GM20431 (cell line): ENCODE results near the gene CPSF7.

Experiments used
- in situ Hi-C: fragments of 300-500 bp; cut with MseI, MboI; formaldehyde crosslinking; loops from one replicate; pipeline ENCODE4 v1.15.0; 2020; ENCODE audit warnings: low sequenced_read_pairs; ENCODE audit not compliant: unreplicated experiment

CPSF7 gene

DNA sequence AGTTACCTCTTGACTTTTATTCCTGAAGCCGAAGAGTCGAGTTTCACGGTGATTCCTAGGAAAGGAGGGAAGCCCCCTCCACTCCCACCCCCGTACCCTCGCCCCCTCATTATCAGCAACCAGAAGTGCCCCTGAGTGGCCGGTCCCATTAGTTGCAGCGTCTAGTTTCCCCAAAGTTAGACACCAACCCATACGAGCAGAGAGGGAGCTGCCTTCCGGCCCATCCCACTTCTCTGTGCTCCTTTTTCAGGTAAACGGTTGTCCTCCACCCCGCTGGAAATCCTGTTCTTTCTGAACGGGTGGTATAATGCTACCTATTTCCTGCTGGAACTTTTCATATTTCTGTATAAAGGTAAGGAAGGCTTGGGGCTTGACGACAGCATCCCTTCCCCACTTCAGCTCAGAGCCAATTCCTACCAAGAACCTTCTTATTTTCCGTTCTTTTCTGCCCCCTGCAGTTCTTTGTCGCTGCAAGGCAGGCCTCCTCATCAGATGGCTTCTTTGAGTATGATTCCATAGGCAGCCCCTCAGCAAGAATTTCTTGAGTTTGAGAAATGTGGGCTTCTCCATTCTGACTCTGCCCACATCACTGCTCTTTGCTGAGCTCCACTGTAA is 36.7 kb downstream of the CPSF7 start:
- in situ Hi-C loops = no loop called here

DNA sequence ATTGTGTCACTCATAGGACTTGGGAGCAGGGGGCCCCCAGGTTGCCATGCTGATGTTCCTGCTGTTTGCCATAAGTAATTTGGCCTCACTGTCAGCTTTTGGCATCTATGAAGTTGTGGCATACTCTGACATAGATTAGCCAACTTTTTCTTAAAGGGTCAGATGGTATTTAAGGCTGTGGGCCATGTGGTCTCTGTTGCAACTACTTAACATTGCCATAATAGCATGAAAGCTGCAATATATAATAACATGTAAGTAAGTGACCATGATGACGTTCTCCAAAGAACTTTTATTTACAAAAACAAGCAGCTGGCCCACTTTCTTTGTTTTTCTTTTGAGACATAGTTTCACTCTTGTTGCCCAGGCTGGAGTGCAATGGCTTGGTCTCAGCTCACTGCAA is 39.6 kb downstream of the CPSF7 start:
- in situ Hi-C loops = no loop called here

DNA sequence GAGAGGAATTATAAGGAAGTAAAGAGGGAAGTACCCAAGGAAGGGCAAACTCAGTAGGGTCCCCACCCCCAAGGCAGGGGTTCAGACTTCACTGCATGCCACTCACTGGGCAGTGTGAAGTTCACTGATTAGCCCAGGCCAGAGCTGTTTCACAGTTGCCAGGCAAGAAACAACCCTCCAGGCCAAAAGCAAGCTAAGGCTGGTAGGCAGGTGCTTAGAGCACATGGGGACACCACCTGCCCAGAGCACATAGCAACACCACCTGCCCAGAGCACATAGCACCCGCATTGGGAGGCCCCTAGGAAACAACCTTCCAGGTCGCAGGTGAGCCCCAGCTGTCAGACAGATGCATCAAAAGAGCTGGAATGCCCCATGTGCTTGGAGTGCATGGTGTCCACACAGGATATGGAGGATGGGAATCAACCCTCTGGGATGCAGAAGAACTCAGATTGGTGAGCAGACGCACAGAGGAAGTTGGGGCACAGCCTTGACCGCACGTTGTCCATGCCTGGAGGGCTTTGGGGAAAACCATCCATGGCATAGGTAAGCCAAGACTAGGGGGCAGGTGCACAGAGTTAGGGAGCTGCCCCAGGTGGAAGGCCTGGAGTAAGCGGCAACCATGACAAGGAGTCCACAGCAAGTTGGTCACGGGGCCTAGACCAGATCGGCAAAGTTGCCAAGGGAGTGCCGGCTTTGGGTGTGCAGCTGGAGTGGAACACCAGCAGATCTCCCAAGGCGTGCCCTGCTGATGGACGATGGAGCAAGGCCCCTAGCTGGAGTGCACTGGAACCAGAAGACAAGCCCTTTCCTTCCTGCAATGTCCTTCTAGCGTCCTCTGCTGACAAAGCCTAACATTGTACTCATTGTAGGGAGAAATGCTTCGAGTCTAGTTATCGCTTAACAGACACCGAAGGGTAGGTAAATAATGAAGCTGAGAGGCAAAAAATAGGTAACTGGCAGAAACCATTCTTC is 45.2 kb downstream of the CPSF7 start:
- in situ Hi-C loops = loop anchor here (10.0 kb wide), 1 partner anchor 50 kb away; the partner anchor contains the start of genes DDB1 and TKFC

DNA sequence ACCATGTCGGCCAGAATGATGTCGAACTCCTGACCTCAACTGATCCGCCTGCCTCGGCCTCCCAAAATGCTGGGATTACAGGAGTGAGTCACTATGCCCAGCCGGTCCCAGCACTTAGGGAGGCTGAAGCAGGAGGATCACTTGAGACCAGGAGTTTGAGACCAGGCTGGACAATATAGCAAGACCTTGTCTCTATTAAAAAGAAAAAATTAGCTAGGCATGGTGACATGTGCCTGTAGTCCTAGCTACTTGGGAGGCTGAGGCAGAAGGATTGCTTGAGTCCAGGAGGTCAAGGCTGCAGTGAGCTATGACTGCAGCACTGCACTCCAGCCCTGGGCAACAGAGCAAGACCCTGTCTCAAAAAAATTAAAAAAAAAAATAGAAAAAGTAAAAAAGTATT is 45.9 kb downstream of the CPSF7 start:
- in situ Hi-C loops = loop anchor here (10.0 kb wide), 1 partner anchor 49 kb away; the partner anchor contains the start of genes DDB1 and TKFC

DNA sequence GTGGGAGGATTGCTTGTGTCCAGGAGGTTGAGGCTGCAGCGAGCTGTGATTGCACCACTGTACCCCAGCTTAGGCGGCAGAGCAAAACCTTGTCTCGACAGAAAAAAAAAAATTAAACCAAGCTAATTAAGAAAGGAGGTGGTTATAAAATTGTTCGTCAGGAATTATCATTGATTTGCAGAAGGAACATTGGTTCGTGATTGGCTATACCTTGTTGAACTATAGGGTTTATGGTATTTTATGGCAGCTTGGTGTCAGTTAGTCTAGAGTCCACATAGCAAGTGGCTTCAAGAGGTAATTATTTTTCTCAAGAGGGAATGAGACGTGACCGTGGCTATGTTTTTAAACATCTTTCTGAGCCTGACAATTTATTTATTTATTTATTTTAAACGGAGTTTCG is 48.9 kb downstream of the CPSF7 start:
- in situ Hi-C loops = loop anchor here (10.0 kb wide), 1 partner anchor 46 kb away; the partner anchor contains the start of genes DDB1 and TKFC

DNA sequence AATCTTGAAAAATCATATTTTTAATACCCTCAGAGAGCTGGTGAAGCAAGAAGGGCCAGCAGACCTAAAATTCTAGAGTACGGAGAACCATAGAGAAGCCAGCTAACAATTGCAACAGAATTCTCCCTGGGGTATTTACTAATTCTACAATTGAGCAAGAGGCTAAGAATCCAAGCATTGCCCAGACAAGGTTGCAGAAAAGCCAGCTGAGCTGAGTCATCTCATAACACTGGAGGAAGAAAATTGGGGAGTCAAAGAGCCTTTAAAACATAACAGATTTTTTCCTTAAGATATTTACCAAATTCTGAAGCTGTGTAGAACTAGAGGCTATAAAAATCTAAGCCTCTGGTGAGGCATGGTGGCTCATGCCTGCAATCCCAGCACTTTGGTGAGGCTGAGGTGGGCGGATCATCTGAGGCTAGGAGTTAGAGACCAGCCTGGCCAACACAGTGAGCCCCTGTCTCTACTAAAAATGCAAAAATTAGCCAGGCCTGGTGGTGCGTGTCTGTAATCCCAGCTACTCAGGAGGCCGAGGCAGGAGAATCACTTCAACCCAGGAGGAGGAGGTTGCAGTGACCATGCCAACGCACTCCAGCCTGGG is 51.0 kb downstream of the CPSF7 start:
- in situ Hi-C loops = no loop called here

DNA sequence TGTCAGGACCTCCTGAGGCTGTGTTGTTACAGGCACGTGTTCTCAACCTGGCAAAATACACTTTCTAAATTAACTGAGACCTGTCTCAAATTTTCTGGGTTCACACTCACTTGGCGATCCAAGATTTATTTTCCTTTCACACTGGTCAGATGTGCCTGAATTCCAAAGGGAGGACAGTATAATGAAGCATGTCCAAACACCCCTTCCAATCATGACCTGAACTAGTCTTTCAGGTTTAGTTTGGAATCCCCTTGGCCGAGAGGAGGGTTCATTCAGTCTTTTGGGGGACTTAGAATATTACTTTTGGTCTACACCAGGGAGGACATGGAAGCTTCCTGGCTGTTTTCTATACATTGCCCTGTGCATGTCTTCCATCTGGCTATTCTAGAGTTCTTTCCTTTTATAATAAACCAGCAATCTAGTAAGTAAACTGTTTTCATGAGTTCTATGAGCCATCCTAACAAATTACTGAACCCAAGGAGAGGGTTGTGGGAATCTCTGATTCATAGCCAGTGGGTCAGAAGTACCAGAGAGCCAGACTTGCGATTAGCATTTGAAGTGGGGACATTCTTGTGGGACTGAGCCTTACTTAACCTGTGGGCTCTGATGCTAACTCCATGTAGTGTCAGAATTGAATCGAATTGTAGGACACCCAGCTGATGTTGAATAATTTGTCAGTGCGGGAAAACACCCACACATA is 52.2 kb downstream of the CPSF7 start:
- in situ Hi-C loops = no loop called here

DNA sequence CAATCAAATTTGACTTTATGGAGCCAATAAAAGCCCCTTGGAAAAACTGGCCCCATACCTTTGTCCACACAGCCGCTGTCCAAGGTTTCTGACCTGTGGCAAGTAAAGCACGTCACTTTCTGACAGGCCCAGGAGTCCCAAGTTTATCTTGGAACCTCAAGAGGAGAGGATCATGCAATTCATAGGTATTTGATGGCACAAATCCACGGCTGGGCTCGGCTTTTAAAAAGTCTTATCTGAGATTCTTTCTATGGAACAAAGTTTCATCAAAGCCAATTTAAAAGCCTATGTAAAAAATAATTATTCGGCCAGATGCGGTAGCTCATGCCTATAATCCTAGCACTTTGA is 54.0 kb downstream of the CPSF7 start:
- in situ Hi-C loops = no loop called here

DNA sequence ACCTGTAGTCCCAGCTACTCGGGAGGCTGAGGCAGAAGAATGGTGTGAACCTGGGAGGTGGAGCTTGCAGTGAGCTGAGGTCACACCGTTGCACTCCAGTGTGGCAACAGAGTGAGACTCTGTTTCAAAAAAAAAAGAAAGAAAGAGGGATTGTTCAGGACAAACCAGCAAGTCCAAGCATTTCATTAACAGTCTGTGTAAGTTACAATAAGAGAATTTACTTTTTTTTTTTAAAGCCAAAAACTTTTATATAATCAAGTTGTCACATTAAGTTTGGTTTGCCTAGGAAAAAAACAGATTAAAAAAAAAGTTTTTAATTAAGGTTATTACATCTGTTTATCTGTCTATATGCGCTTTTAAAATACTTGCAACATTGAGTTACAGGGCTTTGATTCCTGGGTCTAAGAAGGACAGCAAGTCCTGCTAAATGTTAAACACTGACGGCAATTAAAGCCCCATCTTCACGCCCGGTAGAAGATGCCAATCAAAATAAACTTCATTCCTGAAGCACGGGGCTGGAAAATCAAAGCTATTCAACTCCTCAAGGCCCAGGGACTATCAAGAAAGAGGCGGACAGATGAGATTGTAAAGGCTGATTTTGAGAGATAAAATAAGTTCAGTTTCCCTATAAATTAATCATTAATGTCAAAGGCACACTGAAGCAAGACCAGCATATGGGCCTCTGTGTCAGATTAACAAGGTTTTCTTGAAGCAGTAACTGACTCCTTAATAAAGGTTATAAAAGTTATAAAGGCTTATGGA is 56.9 kb downstream of the CPSF7 start:
- in situ Hi-C loops = no loop called here

DNA sequence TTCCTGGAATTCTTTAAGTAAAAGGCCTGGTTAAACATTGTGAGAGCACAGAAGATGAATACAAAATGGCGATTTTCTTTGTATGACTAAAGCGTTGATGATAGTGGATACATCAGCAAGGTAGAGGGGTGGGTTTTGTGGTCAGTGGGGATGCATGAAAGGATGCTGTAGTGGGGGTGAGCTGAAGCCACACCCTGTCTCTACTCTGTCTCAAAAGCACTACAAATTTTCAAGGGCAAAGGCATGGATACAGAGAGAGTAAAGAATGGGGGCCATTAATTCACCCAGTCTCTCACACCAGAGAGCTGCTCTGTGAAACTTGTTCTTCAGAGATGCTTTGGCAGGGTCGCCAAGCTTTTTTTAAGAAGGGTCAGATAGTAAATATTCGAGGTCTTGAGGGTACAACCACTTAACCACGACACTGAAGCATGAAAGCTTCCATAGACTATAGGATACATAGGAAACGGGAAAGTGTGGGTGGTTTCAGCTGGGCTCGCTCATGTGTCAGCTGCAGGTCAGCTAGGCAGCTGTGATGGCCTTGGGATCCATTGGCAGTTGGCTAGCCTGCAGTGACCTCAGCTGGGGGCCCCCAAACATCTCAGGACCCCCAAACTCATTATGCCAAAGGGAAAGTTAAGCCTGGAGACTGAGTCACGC is 59.3 kb downstream of the CPSF7 start:
- in situ Hi-C loops = no loop called here

DNA sequence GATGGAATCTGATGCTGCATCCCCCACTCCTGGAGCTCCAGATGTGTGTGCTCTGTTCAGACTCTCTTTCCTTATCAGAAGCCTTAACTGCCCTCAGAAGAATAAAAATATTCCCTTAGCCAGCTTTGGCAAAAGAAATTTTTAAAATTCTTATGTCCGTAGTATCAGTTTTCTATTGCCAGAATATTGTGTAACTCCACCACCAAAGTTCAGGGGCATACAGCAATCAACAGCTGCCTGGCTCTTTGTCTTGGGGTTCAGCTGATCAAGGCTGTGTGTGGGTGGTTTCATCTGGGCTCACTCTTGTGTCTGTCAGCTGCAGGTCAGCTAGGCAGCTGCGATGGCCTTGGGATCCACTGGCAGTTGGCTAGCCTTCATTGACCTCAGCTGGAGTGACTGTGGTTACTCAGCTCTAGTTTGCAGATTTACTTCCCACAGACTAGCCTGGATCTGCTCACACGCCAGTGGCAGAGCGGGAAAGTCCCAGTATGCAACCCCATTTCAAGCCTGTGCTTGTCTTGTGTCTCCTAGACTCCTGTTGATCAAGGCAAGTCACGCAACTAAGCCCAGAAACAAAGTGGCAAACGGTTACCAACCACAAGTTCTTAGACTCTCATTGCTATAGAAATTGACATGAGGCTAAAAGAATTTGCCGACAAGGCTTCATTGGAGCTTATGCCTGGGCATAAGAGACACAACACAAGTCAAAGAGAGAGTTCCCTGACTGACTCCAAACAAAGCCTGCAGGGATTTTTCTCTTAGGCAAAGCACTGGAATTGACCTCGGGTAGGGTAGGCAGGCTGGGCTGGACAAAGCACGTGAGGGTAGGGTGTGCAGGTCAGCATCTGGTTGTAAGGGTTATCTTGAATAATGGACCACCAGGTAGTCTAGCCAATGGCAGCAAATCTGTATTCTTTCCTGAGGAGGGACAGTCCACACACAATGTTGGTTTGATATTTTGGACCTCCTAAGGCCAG is 60.1 kb downstream of the CPSF7 start:
- in situ Hi-C loops = no loop called here

DNA sequence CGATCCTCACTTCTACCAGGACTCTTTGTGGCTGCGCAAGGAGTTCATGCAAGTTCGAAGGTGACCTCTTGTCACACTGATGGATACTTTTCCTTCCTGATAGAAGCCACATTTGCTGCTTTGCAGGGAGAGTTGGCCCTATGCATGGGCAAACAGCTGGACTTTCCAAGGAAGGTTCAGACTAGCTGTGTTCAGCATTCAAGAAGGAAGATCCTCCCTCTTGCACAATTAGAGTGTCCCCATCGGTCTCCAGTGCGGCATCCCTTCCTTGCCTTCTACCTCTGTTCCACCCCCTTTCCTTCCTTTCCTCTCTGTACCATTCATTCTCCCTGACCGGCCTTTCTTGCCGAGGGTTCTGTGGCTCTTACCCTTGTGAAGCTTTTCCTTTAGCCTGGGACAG is 61.1 kb downstream of the CPSF7 start:
- in situ Hi-C loops = no loop called here

DNA sequence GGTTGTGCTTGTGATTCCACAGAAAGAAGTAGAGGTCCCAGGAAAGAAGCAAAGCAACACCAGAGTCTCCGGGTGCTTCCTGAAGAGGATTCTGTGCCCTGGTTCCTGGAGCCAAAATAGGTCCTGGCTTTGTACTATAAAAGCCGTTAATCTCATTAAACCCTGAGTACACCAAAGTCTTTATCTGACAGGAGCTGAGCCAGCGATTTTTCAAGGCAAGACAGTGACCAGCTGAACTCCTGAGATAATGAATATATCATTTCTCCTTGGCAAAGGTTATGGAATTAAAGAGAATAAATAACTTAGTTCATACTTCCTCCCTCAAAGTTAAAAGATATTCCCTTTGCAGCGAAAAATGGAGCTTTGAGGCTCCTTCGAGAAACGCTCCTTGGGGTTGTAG is 62.4 kb downstream of the CPSF7 start:
- in situ Hi-C loops = no loop called here

DNA sequence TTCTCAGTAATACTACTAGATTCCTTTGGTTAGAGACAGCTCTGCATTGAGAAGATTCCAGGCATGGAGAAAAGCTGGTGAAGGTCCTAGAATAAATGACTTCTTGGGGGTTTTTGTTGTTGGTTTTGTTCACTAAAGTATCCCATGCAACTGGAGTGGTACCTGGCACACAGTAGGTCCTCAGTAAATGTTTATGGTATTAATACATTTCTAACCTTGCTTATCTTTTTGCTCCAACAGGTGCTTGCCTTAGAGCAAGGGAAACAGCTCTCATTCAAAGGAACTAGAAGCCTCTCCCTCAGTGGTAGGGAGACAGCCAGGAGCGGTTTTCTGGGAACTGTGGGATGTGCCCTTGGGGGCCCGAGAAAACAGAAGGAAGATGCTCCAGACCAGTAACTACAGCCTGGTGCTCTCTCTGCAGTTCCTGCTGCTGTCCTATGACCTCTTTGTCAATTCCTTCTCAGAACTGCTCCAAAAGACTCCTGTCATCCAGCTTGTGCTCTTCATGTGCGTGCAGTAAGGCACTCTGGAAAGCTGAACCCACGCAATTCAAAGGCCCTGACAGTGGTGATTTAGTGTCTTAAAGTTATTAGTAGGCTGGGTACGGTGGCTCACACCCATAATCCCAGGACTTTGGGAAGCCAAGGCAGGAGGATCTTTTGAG is 65.6 kb downstream of the CPSF7 start:
- in situ Hi-C loops = no loop called here

DNA sequence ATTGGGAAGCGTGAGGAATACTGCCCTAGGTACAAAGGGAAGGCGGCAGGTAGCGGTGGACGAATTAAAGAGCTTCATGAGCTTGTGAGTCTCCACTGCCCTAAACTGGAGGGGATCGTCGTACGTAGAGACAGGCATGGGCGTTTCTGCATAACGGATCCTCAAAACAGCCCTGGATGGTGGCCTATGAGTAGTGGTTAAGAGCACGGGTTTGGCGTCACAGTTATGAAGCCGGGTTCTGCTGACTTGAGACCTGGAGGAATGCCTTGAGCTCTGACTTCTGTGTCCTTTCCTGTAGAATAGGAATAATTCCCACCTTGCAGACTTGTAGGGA is 67.3 kb downstream of the CPSF7 start:
- in situ Hi-C loops = no loop called here

DNA sequence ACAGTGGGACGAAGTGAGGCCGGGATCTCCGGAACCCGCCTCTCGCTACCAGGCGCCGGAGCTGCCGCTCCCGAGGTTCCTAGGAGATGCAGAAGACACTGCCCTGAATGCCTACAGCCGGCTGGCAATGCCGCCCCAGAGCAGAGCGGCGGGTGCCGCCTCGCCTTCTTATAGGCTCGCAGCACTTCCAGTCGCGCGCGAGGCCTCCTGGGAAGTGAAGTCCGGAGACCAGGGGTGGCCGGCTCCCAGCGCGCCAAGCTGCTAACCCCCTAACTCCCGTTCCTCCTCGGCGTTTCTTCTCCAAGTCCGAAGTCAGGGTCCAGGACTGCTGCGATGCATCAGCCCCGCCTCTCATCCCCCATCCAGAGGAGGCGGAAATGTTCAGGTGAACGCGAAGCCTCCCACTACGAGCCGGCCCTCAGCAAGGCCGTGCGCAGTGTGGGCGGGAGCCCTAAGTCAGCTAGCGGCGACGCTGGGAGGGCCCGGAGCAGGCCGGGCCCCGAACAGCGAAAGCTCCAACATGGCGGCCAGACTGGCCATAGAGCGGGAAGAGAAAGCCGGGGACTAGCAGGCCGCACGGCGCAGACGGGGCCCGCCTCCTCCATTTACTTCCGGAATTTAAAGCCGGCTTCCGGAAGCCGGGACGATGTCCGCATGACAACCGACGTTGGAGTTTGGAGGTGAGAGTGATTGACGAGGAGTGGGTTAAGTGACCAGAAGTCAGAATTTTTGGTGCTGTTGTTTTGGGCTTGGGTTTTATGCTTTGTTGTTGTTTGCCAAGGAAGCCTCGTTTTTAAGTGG is 67.8 kb downstream of the CPSF7 start, which contains the start of the genes CYB561A3 and TMEM138:
Gene CYB561A3, minus strand, starts transcription at position 142 of the 801 bp plus-strand sequence. CDS start 5,169 bp downstream, outside the sequence.
Gene TMEM138, plus strand, starts transcription at position 634 of the 801 bp plus-strand sequence. CDS start 2,017 bp downstream, outside the sequence.
- in situ Hi-C loops = no loop called here
